HG03520 (cell line): ENCODE measurements around the gene MED17.
A peak's percentile ranks its signal among the peaks of the same experiment; 100 is the strongest.
"Not testable (repeated sequence)": the region's sequence is repeated elsewhere in the genome, so short reads cannot be mapped to it uniquely, and the experiment has no call there.

ENCODE experiments used
- ATAC-seq: cut with Tn5 transposase; IDR thresholded peaks from one replicate; pipeline ENCODE4 v1.9.1; 2021; ENCODE audit warnings: mild to moderate bottlenecking, moderate library complexity; ENCODE audit not compliant: unreplicated experiment

The MED17 gene

DNA sequence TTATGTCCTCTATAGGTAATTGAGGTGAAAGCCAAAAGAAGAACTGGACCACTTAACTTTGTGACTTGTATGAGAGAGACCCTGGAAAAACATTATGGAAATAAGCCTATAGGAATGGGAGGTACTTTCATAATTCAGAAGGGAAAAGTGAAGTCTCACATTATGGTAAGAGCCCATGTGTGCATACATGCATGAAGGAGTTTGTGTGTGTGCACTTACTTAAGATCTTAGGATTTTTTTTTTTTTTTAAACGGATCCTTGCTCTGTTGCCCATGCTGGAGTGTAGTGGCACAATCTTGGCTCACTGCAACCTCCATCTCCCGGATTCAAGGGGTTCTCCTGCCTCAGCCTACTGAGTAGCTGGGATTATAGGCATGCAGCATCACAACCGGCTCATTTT lies 26.8 kb upstream of the MED17 start:
- no peak for ATAC-seq

GRCh38 chr11:93757924-93758865 lies 25.9 kb upstream of the MED17 start:
- ATAC-seq, result no peak

DNA sequence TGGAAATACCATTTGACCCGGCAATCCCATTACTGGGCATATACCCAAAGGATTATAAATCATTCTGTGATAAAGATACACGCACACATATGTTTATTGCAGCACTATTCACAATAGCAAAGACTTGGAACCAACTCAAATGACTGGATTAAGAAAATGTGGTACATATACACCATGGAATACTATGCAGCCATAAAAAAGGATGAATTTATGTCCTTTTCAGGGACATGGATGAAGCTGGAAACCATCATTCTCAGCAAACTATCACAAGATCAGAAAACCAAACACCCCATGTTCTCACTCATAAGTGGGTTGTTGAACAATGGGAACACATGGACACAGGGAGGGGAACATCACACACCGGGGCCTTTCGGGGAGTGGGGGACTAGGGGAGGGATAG lies 25.0 kb upstream of the MED17 start:
- ATAC-seq, result not testable (repeated sequence)

- ATAC-seq, result no peak
Observed at GRCh38 chr11:93761910-93762309, 22.2 kb upstream of the MED17 start.

DNA sequence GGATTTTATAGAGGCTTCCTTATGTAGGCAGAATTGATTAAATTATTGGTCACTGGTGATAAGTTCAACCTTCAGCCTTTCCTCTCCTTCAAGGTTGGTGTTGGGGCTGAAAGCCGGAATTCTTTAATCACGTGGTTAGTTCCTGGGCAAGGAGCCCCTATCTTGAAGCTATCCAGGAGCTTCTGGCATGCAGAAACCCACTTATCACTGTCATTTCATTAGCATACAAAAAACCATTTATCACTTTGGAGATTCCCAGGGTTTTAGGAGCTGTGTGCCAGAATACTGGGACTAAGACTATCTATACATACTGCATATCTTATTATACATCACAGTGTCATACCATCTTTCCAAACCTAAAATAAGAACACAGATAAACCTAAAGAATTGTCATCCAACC lies 18.5 kb upstream of the MED17 start:
- ATAC-seq, result no peak

DNA sequence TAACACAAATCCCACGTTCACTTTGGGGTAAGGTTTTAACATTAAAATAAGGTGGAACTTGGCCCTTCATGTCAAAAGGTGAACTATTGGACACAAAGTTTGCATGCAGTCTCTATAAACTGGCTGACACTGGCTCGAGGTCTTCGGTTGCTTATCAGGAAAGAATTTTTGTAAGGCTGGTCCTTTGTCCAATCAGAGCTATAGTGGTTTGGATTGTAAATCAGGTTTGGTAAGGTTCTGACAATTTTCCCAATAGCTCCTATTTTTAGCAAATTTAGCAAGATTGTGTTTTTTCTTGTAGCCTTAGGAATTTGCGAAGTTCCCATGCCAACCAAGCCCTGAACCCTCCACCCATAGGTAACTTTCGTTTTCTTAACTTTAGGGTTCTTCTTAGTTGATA lies 17.6 kb upstream of the MED17 start:
- no peak for ATAC-seq

DNA sequence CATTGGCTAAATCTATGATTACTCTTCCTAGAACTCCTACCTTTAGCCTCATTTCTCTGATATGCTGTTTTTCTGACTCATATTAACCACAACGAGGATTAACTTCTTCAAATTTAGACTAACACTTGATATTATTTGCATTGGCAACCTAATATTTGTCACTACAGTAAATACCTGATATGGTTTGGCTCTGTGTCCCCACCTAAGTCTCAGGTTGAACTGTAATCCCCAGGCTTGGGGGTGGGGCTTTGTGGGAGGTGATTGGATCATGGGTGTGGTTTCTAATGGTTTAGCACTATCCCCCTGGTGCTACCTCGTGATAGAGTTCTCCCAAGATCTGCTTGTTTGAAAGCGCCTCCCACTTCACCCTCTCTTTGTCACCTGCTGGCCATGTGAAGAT lies 17.1 kb upstream of the MED17 start:
- ATAC-seq, result no peak

DNA sequence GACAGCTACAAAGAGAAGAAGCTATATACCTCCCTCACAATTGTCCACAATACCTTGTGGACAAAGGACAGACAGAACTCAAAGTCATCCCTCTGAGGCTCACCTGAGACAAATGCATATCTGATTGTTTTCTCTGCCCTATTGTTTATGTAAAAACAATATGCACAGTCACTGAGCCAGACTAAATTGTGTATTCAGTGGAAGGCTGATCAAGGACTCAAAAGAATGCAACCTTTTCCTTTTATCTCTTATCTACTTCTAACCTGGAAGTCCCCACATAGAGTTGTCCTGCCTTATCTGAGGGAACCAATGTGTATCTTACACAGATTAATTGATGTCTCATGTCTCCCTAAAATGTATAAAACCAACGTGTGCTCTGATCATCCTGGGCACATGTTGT lies 13.9 kb upstream of the MED17 start:
- no peak for ATAC-seq

- ATAC-seq, result no peak
Observed at GRCh38 chr11:93772123-93772522, 12.0 kb upstream of the MED17 start.

GRCh38 chr11:93773045-93773477 lies 11.0 kb upstream of the MED17 start:
- no peak for ATAC-seq

DNA sequence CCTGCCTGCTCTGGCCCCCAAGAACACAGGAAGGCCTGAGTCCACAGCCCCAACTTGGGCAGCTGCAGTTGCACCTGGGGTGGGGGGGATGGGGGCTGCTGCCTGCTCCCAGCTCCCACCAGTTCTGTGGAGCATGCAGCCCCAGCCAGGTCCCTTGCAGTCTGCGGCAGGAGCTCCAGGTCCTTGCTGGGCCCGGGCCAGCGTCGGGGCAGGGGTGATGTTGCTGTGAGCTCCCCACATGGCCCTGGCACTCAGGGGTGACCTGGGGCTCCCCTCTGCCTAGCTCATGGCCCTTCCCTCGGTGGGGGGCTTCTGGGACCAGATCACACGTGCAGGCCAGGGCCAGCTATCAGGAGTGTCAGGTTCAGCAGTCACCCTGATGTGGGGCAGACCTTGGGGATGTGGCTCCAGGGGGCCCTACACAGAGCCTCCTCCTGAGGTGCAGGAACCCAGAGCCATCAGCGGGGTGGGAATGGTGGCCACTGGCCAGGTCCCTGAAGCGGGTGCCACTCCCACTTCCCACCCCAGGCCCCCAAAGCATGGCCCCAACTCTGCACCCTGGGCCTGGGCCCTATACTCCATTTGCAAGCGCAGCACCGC lies 10.4 kb upstream of the MED17 start:
- no peak for ATAC-seq

- ATAC-seq, result not testable (repeated sequence)
Observed at GRCh38 chr11:93774560-93774959, 9.5 kb upstream of the MED17 start.

GRCh38 chr11:93775289-93775688 lies 8.8 kb upstream of the MED17 start:
- no peak for ATAC-seq

- no peak for ATAC-seq
Observed at GRCh38 chr11:93783362-93783761, 720 bp upstream of the MED17 start.

- ATAC-seq, result peak; percentile 38
Observed at GRCh38 chr11:93783765-93784144, 327 bp upstream of the MED17 start.

- ATAC-seq, result peak; percentile 36
Observed at GRCh38 chr11:93784935-93785360, 866 bp downstream of the MED17 start.

DNA sequence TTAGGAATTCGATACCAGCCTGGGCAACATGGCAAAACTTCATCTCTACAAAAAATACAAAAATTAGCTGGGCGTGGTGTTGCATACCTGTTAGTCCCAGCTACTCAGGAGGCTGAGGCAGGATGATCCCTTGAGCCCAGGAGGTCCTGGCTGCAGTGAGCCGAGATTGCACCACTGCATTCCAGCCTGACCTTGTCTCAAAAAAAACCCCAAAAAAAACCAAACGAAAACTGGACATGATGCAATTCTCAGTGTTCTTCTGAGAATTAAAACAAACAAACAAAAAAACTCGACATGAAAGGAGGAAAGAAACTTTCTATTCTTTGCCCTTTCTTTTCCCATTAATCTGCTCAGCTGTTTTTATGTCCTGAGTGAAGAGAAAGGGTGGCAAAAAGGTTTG lies 7.4 kb downstream of the MED17 start:
- ATAC-seq, result no peak

- ATAC-seq, result no peak
Observed at GRCh38 chr11:93796441-93797231, 12.6 kb downstream of the MED17 start.

DNA sequence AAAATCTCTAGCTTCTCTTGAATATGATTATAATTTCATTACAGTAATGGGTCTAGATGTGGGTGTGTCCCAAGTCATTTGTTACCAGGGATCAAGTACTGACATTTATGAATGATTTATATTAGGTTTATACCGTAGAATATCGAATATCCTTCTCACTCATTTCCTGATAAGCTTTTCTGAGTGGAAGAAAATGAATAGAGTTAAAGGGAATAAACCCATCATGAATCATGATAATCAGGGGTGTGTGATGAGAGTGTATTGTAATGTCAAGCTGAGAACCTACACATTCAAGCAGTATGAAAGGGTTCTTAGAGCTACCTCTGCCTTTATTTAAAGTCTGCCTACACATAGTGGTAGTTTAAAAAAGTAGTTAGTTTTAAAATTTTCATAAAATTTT lies 17.3 kb downstream of the MED17 start:
- ATAC-seq, result no peak

GRCh38 chr11:93804879-93805278 lies 20.8 kb downstream of the MED17 start:
- ATAC-seq, result no peak

GRCh38 chr11:93807980-93808379 lies 23.9 kb downstream of the MED17 start:
- ATAC-seq, result no peak

GRCh38 chr11:93813974-93814373 lies 29.9 kb downstream of the MED17 start:
- ATAC-seq, result no peak
